GM12878 (cell line): ENCODE measurements around the gene ARID1A. TPM values are rescaled to one million over a fixed set of nuclear protein-coding genes. Genes with fewer than 3 reads are reported as not detected.

Experiments
- BMI1 ChIP-seq: fragments of 450-650 bp; IDR thresholded peaks from 2 replicates; pipeline ENCODE4 v1.6.1; 2016; ENCODE audit warnings: mild to moderate bottlenecking, moderate library complexity, borderline replicate concordance
- CHD1 ChIP-seq: IDR thresholded peaks from 2 replicates; pipeline ENCODE4 v1.6.1; 2012; ENCODE audit warnings: low read depth, low read length, improper control_type of control experiment
- ETV6 ChIP-seq, 2 experiments: fragments of 450-650 bp in 1 of 2; IDR thresholded peaks in 1 of 2; conservative IDR thresholded peaks in 1 of 2; 2 replicates each; pipeline ENCODE4 v1.6.1; 2014; ENCODE audit warnings: antibody characterized with exemption in 1 of 2, borderline replicate concordance in 1 of 2, low read depth in 1 of 2, mild to moderate bottlenecking in 1 of 2, moderate library complexity in 1 of 2
- HDGF ChIP-seq: fragments of 450-650 bp; IDR thresholded peaks from 2 replicates; pipeline ENCODE4 v1.6.1; 2016; ENCODE audit warnings: antibody characterized with exemption
- NFXL1 ChIP-seq: fragments of 450-650 bp; IDR thresholded peaks from 2 replicates; pipeline ENCODE4 v1.6.1; 2017; ENCODE audit warnings: antibody characterized with exemption, mild to moderate bottlenecking, borderline replicate concordance
- PAX8 ChIP-seq: fragments of 450-650 bp; IDR thresholded peaks from 2 replicates; pipeline ENCODE4 v1.6.1; 2017; ENCODE audit warnings: mild to moderate bottlenecking, moderate library complexity
- RELB ChIP-seq: fragments of 450-650 bp; IDR thresholded peaks from 2 replicates; pipeline ENCODE4 v1.6.1; 2017; ENCODE audit warnings: low read depth, mild to moderate bottlenecking, moderate library complexity
- SMAD5 ChIP-seq: IDR thresholded peaks from 2 replicates; pipeline ENCODE4 v1.6.1; 2016; ENCODE audit warnings: antibody characterized with exemption, low read depth
- SREBF1 ChIP-seq: IDR thresholded peaks from 2 replicates; pipeline ENCODE4 v1.6.1; 2012; ENCODE audit warnings: mild to moderate bottlenecking, low read length
- TBL1XR1 ChIP-seq: IDR thresholded peaks from 2 replicates; pipeline ENCODE4 v1.6.1; 2012; ENCODE audit warnings: low read depth, low read length, improper control_type of control experiment
- TCF12 ChIP-seq: IDR thresholded peaks from 2 replicates; pipeline ENCODE4 v1.6.1; 2011; ENCODE audit warnings: low read depth, mild to moderate bottlenecking, low read length
- YBX1 ChIP-seq: fragments of 450-650 bp; IDR thresholded peaks from 2 replicates; pipeline ENCODE4 v1.6.1; 2016; ENCODE audit warnings: antibody characterized with exemption
- ZNF687 ChIP-seq: fragments of 450-650 bp; IDR thresholded peaks from 2 replicates; pipeline ENCODE4 v1.6.1; 2017; ENCODE audit warnings: mild to moderate bottlenecking, moderate library complexity
- polyA plus RNA-seq, 11 experiments: library from polyadenylated mRNA; depleted of rRNA in 4 of 11; unstranded in 6 of 11; stranded (reverse) in 5 of 11; fragments of >200 nt; fragmentation: Nextera tagmentation in 4 of 11; fragmentation: Illumina TruSeq in 1 of 11; extraction: Ambion mirVana in 4 of 11; extraction: Trizol in 1 of 11; gene quantifications; 1 replicate in 1 of 11; 2 replicates in 10 of 11; pipeline versions ENCODE4 v1.2.1 to v1.2.3, GENCODE V29; 2011 to 2016; ENCODE audit warnings: inconsistent platforms in 2 of 11, missing spikeins in 2 of 11, low read depth in 1 of 11
- total RNA-seq, 4 experiments: library from RNA; depleted of rRNA in 3 of 4; stranded (reverse); fragments of >200 nt in 3 of 4; fragmentation: Illumina TruSeq in 1 of 4; extraction: Trizol in 1 of 4; gene quantifications; 2 replicates each; pipeline versions ENCODE4 v1.2.1 to v1.2.3, GENCODE V29; 2013 to 2021
- TF ChIP-seq, protein P1 (sequence below): fragments of 450-650 bp; IDR thresholded peaks from 2 replicates; pipeline ENCODE4 v1.6.1; 2016; ENCODE audit warnings: mild to moderate bottlenecking
- TF ChIP-seq, protein P2 (sequence below): fragments of 450-650 bp; IDR thresholded peaks from 2 replicates; pipeline ENCODE4 v1.6.1; 2018; ENCODE audit warnings: mild to moderate bottlenecking, low read depth, moderate library complexity; ENCODE audit not compliant: partially characterized antibody
- TF ChIP-seq, protein P3 (sequence below): fragments of 450-650 bp; IDR thresholded peaks from 2 replicates; pipeline ENCODE4 v1.6.1; 2017; ENCODE audit warnings: antibody characterized with exemption, mild to moderate bottlenecking, moderate library complexity

The ARID1A gene
- total and polyA plus RNA-seq, 10 of the 15 experiments (the other 5 are each of a cell fraction or from before 2014, with no cell fraction given), result 10.0 to 98.0 (median 23.5) TPM

GRCh38 chr1:26787706-26788514 lies 92.1 kb downstream of the ARID1A start, which contains the start of gene PIGV (continued):
- TF ChIP-seq ZNF687 (peak; percentile 59; the same call in 1 of the 2 replicates), TCF12 (0 out of 2 replicates have a peak, but pooled peaks have one; percentile 22), TBL1XR1 (no peak), RELB (0 out of 2 replicates have a peak, but pooled peaks have one; percentile 0), PAX8 (peak; percentile 86; the same call in 1 of the 2 replicates), NFXL1 (no peak), SMAD5 (0 out of 2 replicates have a peak, but pooled peaks have one; percentile 47), ETV6 (conservative IDR thresholded peaks at IDR 0.05 in 1 of 2, IDR thresholded peaks at IDR 0.05 in 1 of 2; ENCODE audit: borderline replicate concordance in 1 of 2, low read depth in 1 of 2) (no peak), CHD1 (no peak), HDGF (peak; percentile 74; the same call in 1 of the 2 replicates), YBX1 (no peak), SREBF1 (no peak), BMI1 (no peak)
- TF ChIP-seq, protein P1, sequence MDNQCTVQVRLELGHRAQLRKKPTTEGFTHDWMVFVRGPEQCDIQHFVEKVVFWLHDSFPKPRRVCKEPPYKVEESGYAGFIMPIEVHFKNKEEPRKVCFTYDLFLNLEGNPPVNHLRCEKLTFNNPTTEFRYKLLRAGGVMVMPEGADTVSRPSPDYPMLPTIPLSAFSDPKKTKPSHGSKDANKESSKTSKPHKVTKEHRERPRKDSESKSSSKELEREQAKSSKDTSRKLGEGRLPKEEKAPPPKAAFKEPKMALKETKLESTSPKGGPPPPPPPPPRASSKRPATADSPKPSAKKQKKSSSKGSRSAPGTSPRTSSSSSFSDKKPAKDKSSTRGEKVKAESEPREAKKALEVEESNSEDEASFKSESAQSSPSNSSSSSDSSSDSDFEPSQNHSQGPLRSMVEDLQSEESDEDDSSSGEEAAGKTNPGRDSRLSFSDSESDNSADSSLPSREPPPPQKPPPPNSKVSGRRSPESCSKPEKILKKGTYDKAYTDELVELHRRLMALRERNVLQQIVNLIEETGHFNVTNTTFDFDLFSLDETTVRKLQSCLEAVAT, result peak; percentile 4
- TF ChIP-seq, protein P2, sequence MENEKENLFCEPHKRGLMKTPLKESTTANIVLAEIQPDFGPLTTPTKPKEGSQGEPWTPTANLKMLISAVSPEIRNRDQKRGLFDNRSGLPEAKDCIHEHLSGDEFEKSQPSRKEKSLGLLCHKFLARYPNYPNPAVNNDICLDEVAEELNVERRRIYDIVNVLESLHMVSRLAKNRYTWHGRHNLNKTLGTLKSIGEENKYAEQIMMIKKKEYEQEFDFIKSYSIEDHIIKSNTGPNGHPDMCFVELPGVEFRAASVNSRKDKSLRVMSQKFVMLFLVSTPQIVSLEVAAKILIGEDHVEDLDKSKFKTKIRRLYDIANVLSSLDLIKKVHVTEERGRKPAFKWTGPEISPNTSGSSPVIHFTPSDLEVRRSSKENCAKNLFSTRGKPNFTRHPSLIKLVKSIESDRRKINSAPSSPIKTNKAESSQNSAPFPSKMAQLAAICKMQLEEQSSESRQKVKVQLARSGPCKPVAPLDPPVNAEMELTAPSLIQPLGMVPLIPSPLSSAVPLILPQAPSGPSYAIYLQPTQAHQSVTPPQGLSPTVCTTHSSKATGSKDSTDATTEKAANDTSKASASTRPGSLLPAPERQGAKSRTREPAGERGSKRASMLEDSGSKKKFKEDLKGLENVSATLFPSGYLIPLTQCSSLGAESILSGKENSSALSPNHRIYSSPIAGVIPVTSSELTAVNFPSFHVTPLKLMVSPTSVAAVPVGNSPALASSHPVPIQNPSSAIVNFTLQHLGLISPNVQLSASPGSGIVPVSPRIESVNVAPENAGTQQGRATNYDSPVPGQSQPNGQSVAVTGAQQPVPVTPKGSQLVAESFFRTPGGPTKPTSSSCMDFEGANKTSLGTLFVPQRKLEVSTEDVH, result no peak
- TF ChIP-seq, protein P3, sequence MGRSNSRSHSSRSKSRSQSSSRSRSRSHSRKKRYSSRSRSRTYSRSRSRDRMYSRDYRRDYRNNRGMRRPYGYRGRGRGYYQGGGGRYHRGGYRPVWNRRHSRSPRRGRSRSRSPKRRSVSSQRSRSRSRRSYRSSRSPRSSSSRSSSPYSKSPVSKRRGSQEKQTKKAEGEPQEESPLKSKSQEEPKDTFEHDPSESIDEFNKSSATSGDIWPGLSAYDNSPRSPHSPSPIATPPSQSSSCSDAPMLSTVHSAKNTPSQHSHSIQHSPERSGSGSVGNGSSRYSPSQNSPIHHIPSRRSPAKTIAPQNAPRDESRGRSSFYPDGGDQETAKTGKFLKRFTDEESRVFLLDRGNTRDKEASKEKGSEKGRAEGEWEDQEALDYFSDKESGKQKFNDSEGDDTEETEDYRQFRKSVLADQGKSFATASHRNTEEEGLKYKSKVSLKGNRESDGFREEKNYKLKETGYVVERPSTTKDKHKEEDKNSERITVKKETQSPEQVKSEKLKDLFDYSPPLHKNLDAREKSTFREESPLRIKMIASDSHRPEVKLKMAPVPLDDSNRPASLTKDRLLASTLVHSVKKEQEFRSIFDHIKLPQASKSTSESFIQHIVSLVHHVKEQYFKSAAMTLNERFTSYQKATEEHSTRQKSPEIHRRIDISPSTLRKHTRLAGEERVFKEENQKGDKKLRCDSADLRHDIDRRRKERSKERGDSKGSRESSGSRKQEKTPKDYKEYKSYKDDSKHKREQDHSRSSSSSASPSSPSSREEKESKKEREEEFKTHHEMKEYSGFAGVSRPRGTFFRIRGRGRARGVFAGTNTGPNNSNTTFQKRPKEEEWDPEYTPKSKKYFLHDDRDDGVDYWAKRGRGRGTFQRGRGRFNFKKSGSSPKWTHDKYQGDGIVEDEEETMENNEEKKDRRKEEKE, result no peak
